ENCODE results near the gene LSM4.

The LSM4 gene

DNA sequence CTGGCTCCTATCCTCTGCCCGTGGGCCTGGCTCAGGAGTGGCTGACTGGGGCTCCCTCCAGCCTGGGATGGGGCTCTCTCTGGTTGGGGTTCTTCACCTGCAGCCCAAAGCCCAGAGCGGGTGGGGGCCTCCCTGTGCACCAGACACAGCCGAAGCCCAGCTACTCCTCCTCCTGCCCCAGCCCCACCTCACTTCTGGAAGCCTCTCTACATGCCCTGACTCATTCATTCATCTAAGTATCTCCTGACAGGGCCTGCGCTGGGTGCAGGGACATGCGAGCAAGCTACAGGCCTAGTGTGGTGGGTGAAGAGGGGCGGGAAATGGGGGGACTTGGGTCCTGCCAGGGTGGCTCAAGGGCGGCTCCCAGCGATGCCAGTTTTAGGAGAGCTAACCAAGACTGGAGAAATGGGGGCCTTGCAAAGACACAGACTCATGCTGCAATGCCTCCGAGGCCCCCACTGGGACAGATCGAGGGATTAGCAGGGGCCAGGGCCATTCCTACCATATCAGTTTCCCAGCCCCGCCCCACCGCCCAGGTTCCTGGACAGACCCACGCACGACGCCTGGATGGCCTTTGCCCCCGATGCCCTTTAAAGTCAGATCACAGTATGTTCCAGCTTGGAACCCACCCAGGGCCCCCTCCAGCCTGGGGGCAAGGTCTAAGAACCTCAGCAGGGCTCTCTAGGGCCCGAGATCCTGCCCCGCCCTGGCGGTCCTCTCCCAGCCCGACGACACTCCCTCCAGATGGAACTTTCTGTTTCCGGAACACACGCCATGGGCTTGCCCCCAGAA is 12.6 kb downstream of the LSM4 start:
- DNase-seq, result no peak

DNA sequence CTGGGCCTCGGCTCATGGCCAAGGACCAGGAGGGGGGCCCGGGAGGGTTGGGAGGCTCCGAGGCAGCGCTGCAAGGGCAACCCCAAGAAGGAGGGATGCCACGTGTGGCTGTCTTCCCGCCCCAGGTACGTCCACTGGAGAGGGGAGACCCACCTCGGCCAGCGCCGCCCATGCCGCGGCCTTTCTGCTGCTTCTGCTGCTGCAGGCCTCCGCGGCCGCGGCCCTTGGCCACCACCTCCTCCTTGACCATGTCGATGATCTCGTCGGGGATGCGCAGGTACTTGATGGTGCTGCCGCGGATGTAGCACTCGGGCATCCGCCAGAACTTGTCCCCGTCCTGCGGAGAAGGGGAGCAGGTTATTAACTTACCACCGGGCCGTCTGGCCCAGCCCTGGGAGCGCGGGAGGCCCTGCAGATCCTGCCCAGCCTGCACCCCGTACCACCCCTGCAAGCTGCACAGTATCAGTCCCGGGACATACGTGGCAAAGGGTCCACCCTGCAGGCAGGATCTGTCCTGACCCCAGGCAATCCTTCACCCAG is 13.3 kb downstream of the LSM4 start:
- no peak for DNase-seq

DNA sequence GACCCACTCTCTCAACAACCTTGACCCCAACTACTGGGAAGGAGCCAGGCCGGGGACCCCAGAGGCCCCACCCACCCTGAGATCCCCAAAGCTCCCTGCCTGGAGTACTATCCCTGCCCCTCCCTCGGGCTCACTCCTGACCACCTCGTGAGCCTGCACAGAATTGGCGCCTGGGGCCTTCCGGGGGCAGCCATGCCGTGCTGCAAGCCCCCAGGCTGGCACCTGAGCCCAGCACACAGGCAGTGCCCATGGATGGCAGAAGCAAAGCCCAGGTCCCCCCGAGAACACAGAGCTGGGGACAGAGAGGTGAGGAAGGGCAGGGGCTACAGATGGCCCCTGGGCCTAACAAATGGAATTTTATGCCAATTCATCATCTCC is 13.9 kb downstream of the LSM4 start:
- no peak for DNase-seq

DNA sequence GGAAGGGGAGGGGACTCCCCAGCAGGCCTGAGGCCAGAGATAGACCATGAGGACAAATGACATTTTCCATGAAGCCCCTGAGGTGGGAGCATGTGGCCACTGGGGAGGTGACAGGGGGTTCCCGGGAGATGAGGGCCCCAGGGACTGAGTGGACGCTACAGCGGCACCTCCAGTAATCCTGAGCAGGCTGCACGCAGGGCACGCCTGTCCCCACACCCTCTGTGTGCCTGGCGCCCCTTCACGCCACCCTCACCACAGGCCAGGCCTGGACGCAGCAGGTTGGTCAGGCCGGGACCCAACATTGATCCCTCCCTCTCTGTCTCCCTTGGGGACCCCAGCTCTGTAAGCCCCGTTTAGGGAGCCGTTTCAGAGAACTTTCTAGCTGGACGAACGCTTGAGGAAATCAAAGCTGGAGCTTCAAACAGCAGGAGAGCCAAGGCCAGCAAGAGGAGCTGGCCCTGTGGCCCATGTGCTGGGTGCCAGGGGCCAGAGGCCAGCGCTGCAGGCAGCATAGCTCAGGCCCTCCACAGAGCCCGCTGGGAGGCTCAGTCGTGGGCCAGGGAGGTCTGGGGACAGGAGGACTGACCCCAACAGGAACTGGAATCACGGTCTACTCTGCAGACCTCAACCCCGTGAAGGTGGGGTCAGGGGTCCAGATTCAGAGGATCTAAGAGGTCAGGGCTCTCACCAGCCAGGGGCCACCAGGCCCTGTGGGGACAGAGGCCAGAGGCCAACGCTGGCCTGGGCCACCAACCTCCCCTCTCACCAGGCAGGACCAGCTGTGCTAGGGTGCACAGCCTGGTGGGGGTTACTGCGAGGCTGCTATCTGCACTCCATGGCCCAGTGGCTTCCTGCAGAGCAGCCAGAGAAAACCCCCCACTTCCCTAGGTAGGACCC is 14.6 kb downstream of the LSM4 start:
- DNase-seq, result no peak

DNA sequence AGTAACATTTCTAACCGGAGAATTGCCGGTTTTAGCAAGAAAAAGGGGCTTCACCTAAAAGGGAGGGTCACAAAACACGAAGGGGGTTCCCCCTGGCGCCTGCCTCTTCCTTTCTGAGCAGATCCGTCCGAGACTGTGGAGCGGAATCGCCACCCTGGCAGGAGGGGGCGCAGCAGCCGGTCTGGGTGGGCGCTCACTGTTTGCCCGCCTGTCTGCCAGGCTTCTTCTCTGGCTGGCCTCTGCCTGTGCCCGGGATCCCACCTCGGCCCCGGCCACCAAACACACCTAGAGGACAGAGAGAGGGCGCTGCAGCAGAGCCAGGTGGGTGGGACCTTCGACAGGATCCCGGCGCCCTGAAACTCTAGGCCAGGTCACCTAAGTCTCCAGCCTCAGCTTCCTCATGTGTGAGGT is 15.6 kb downstream of the LSM4 start:
- DNase-seq, result no peak

DNA sequence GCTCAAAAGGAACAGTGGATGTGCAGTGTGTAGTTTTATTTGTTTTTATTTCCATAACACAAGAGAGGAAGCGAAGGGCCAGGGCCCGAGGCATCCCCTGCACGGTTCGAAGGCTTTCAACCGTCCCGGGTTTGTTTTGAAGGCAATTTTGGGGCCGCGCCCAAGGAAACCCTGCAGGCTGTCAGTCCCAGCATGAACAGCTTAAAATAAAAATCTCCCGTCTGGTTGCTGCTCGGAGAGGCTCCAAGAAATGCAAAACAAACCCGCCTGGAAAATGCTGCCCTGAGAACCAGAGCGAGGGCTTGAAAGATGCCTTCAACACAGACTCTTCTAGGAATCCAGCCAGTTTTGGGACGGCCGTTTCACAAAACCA is 16.0 kb downstream of the LSM4 start:
- DNase-seq, result no peak

DNA sequence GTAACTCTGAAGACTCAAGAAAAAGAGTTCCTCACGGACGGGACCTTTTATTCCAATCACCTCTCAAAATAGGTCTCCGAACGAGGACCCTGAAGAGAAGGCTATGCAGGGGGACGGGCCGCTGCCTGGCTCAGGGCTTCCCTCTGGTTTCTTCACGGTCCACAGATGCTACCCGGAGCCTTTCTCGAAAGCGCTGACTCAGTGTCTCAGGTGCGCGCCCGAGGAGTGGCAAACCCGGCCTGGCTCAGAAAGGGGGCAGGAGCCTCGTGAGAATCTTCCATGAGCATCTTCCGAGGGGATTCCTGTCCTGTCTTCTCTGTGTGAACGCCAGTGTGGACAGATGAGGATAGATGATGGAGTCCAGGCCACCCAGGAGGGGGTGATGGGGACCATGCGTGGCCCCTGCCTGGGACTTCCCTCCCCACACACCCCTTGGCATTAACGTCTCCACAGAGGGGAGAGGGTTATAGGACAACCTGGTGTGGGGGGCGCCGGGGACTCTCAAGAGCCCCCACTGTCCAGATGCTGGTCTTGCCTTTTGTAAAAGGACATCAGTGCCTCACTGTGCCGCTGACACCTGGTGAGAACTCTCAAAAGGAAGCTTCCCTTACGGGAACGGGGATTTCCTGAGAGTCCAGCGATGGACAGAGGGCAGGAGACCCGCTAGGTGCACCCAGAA is 16.5 kb downstream of the LSM4 start:
- no peak for DNase-seq

DNA sequence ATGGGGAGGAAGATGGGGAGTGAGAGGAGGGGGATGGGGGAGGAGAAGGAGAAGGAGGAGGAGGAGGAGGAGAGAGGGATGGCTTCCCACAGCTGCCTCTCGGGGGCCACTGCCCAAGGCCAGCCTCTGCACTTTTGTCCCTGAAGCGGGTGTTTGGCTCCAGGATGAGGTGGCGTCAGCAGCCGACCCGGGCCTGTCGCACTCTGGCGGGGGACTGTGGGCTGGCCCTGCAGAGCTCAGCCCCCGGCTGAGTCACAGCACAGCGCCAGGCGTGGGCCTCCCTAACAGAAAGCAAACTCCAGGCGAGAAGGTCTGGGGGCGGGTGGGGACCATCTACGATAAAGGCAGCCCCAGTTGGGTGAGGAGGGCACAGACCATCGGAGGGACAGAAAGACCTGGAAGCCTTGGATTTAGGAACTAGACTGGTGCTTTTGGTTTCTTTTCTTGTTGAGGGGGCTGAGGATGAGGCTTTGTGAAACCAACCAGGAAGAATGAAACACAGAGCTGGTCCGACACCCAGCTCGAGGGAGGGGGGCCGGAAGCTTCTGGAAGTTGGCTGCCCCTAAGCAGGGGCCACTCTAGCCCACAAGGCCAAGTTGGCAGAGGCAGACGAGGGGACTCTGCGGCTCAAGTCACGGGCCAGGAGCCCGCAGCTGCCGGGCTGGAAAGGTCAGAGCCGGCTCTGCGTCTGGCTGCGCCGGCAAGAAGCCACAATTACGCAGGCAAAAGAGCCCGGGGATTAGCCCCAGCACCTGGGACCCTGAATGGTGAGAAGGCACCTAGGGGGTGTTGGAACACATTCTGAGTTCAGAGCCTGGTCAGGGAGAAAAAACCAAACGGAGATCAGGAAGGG is 18.2 kb downstream of the LSM4 start:
- DNase-seq, result no peak

DNA sequence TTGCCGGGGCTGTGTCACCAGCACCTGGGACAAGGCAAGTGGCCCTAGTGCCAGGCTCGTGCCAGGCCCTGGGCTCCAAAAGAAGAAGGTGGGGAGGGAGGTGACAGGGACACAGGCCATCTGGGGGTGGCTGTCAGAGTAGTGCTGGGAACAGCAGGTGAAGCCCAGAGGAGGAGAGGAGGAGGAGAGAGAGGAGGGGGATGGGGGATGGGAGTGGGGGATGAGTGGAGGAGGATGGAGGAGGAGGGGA is 18.7 kb downstream of the LSM4 start:
- DNase-seq, result peak; percentile 41

DNA sequence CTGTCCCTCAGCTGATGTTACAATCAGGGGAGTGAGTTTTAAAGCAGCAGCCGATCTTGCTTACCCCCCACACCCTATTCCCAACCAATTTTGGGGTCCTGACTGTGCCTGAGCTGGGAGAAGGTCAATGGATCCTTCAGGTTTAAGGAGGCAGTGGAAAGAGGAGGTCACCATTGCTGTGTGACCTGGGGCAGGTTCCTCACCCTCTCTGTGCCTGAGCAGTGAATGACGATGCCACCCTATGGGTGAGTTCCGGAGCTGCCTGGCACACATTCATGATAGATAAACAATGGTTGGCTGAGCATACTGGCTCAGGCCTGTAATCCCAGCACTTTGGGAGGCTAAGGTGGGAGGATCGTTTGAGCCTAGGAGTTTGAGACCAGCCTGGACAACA is 21.2 kb downstream of the LSM4 start:
- no peak for DNase-seq

DNA sequence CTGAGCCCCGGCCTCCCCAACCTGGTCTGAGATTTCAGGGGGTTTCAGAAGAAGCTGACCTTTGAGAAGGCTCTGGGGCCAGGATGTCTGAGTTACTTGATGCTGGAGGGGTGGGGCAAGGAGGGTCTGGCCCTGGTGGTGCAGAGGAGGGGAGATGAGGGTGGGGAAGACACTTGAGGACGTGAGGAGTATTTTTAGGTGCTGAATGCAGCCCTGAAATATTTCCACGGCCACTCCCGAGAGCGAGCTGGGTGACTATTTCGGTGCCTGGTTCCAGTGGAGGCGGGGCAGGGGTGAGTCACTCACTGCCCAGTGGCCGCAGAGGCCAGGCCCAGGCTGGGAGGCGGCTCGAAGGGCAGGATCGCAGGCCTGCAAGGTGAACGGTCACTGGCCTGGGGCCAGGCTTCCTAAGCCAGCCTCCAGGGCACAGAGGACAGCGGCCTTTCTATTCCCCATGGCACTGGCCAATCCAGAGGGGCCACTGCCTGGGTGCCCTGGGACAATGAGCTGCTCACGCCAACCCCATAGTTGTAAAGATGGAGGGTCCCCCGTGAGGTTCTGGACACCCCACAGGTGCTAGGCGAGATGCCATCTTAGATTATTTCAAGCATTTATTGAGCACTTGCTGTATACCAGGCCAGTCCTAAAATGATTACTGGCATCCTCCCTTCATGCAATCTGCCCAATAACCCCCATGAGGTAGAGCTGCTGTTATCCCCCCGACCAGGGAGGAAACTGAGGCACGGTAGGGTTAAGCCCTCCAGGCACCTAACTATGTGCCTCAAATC is 21.8 kb downstream of the LSM4 start:
- DNase-seq, result no peak

DNA sequence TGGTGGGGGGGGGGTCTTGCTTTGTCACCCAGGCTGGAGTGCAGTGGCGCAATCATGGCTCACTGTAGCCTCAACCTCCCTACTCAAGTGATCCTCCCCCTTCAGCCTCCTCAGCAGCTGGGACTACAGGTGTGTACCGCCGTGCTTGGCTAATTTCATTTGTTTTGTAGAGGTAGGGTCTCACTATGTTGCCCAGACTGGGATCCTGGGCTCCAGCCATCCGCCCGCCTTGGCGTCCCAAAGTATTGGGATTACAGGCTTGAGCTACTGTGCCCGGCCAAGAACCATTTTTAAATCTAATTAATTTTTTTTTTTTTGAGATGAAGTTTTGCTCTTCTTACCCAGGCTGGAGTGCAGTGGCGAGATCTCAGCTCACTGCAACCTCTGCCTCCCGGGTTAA is 23.2 kb downstream of the LSM4 start:
- no peak for DNase-seq

DNA sequence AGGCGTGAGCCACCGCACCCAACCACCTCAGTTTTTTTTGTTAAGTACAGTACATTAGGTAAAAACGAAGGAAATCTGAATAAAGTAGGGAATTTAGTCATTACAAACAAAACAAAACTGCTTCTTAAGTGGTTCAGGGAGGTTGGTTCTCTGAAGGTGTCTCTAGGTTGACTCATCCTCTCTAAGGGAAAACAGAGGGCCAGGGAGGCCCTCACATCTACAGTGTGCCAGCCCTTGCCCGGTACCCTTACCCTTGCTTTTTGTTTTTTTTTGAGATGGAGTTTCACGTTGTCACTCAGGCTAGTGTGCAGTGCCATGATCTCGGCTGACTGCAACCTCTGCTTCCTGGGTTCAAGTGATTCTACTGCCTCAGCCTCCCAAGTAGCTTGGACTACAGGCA is 24.3 kb downstream of the LSM4 start:
- no peak for DNase-seq

DNA sequence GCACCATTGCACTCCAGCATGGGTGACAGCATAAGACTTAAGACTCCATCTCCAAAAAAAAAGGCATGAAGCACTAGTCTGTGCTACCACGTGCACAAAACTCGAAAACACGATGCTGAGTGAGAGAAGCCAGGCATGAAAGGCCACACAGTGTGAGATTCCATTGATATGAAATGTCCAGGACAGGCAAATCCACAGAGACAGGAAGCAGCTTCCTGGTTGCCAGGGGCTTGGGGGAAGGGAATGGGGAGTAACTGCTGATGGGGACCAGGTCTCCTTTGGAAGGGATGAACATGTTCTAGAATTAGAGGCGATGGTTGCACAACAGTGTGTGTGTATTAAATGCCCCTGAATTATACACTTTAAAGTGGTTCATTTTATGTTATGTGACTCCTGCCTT is 25.6 kb downstream of the LSM4 start:
- no peak for DNase-seq

DNA sequence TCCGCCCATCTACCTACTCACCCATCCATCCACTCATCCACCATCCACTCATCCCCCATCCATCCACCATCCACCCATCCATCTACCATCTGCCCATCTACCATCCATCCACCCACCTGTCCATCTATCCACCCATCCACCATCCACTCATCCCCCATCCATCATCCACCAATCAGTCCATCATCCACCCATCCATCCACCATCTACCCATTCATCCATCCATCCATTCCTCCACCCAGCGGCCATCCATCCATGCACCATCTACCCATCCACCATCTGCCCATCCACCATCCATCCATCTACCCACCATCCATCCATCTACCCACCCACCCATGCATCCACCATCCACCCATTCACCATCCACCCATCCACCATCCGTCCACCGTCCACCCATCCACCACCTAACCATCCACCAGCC is 27.8 kb downstream of the LSM4 start:
- DNase-seq, result no peak

DNA sequence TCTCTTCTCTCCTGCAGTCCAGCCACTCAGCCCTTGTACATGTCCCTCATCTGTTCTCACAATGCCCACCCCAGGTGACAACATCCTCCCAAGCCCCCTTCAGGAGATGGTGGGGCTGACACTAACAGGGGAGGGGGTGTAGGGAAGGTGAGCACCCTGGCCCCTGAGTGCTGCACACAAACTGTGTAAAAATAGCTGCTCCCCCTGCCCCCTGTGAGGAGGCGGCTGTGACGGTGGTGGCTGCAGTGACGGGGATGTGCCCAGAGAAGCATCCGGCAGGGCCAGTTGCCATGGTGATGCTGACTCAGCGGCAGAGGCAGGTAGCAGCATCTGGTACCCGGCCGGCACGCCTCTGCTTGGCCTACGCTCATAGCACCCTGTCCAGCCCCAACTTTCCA is 28.4 kb downstream of the LSM4 start:
- DNase-seq, result no peak

DNA sequence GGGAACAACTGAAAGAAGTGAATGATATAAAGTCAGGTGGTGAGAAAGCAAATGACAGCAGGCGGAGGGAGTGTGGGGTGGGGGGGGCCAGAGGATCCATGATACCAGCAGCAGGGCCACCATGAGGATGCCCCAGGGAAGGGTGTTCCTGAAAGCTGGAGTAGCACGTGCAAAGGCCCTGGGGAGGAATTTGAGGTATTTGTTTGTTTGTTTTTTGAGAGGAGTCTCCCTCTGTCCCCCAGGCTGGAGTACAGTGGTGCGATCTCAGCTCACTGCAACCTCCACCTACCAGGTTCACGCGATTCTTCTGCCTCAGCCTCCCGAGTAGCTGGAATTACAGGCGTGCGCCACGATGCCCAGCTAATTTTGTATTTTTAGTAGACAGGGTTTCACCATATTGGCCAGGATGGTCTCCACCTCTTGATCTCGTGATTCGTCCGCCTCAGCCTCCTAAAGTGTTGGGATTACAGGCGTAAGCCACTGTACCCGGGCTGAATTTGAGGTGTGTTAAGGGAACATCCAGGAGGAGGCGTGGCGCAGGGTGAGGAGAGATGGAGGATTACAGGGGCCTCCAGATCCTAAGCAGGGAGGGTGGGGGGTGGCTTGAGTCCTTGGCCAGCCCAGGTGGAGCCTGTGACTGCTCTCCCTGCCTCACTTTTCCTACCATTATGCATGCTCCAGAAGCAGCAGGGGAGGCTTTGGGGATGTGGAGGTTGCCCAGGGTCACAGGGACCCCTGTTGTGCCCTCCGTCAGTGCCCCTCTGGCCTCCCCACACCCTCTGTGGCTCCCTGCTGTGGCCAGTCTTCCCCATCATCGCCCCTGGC is 29.0 kb downstream of the LSM4 start:
- DNase-seq, result no peak

DNA sequence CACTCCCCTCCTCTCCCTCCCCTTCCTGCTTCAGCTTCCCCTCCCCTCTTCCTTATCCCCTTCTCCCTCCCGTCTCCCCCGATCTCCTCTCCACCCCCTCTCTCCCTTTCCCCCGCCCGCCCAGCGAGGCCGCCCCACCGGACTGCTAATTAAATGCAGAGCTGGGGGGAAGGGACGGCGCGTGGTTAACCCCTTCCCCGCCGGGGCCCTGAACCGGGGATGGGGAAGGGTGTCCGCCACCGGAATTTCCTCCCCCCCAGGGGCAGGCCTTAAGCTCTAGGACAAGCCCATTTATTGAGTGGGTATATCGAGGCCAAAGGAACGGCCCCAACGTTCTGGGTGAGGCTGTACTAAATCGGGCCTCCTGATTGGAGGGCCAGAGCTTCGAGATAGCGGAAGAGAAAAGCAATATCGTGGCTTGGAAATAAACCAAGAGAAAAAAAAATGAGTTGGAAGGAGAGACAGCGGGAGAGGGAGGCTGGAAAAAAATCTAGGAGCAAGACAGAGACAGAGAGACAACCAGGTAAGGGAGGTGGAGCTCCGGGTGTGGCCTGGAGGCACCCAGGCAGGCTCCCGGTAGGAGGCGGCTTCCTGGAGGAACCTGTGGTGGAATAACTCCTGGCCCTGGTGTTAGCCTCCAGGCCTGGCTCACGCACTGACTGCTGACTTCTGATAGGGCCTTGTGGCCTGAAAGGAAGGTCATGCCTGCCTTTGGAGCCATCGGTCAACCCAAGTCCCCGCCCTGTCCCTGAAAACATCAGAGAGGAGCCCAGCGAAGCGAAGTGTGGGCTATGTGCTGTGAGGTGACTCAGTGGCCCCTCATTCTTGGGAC is 29.9 kb downstream of the LSM4 start:
- DNase-seq, result no peak

DNA sequence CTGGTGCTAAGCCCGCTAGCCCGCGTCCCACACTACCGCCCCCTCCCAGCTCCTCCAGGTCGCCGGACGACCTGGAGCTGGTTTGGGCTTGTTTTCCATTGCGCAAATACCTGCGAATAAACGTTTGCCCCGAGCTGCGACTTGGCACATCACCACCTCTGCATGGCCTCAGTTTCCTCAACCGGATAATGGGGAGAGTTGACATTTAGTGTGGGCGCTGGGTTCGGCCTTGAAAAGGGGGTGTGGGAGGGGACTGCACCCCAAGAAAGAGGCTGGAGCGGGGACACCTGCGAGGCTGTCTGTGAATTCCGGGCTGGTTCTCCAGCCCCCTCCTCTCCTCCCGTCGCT is 30.4 kb downstream of the LSM4 start:
- DNase-seq, result no peak

Data from SHP77 treated with DMSO at 0.1 percent for 48 hours (cell line).